Activated CD8-positive, alpha-beta memory T cell treated with anti-CD3 and anti-CD28 coated beads for 4 hours (primary cell): ENCODE data around the gene PIGS.
A peak's percentile ranks its signal among the peaks of the same experiment; 100 is the strongest.
"Not testable (repeated sequence)": the region's sequence is repeated elsewhere in the genome, so short reads cannot be mapped to it uniquely, and the experiment has no call there.

Experiments
- DNase-seq, 2 donors: peaks; one replicate each; pipeline ENCODE4 v3.0.0-alpha.2; 2020; ENCODE audit warnings: low read depth in 2 of 2

PIGS gene

DNA sequence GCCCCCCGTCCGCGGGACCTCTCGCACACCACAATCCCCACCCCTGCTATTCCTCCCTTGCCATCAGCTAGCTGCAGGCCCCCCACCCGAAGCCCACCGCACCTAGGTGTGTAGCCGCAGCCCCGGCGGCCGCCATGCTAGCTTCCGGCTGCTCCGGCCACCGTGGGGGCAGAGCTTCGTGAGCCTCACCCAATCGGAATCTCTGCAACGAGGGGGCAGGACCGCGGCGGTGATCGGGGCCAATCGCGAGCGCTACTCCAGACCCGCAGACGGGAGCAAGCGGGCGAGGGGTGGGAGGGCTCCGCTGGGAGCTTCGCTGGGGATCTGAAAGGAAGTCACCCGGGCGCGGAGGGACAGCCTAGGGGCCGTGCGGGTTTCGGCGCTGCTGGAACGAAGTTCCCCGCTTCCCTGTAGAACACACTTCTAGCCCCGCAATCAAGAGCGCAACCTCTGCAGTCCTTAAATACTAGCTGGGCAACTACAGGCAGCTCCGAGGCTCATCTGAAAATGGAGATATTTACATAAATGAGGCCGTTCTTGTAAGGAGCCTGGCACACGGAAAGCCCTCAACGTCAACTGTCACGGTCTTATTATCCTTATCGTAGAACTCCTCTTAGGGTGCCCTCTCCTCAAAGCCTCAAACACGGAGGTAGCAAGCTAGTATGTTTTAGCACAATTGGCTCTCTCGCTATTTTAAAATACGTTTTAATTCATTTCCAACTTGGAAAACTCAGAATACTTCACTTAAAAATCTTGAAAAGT lies at the start of gene PIGS:
TSS of gene PIGS (minus strand) at position 164 of the 762 bp plus-strand sequence. CDS start at position 136, 28 bp downstream.
- DNase-seq, result peak; percentile 79 to 87

DNA sequence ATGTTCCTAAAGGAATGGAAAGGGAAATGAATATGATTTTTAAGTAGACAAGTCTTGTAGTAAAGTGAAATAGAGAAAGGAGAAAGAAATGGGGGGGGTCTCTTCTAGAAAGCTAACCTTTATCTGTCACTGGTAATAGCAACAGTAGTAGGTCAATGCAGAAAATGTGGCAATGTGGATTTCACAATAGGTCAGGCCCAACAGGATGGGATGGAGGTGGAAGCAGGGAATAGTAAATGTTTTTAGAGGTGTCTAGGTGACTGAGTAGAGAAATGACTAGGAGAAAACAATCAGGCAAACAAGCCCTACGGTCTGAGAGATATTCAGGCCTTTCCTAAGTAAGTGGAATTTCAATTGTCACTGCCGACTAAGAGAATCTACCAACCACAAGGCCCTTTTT lies 48.7 kb upstream of the PIGS start:
- no peak for DNase-seq

DNA sequence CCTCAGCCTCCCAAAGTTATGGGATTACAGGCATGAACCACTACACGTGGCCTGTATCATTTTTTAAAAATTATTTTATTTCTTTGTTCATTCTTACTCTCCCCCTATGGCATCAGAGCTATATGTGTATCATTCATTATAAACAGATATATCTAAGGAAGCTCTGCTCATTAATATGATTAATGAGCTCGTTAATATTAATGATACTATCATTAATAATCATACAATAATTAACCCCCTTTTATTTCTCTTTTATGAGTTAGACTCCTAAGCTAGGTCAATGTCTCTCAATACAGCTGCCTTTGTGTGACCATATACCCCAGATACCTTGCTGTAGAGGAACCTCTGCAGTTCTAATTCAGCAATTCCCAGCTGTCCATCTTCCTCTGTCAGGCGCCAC lies 47.1 kb upstream of the PIGS start:
- DNase-seq, result no peak

DNA sequence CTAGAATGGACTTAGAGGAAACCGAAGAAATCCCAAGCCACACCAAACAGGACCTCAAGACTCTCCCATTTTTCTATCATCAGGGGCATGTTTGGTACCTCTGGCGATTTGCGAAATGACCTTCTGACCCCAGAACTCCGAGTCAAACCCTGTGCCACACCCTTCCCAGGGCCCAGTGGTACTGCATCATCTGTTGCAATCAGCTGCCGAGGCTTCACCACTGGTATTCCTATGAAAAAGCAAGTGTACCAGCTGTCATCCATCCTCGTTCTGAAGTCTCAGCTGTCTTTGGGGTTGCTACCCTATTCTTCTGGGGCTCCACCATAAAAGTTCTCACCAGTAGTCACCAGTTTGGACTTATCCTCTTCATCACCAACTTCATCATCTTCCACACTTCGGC lies 45.0 kb upstream of the PIGS start:
- no peak for DNase-seq

DNA sequence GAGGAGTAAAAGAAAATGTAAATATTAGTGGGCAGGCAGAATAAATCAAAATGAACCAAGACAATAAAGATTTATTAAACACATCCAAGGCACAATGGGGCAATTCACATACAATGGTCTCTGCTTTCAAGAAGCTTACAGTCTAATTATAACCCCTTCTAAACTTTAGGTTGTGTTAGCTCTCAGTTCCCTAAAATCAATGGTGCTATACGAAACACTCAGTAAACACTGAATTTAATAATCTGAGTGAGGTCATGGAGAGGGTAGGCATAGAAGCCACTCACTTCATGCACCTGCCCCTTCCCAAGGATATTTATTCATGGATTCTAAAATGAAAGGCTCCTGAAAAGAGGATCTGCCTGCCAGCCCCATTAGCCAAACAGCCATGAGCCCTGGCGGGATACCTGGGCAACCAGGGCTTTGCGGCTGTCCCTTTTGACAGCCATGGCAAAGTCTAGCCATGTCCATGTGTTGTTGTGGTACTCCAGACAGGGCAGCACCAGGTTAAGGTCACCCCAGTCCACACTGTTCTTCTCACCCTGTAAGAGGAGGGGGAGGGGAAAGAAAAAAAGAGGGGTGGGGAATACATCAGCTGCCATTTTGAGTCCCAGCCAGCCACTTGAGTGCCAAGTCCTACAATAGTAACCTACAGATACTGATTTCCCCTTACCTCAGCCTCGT lies 44.1 kb upstream of the PIGS start:
- no peak for DNase-seq

DNA sequence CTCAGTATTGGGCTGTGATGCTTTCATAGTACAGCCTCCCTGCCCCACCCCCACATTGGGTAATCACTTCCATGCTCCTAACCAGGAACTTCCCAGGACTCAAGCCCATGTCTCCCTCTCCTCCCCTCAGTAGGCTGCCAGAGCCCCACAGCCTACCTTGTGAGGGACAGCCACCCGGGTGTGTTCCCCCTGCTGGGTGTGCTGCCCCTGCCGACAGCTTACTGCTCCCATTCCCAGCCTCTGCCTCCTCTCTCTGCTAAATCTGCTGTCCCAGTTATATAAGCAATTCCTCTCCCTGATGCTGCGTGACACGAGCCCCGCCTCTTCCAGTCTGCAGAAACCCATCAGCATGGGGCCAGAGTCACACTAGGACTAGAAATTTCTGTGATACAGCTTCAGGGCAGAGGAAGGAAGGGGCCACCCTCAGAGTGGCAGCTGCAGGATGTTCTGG lies 42.6 kb upstream of the PIGS start, which contains the start of gene RSKR:
TSS of gene RSKR (minus strand) at position 255 of the 451 bp plus-strand sequence. CDS start at position 231, 24 bp downstream.
- DNase-seq, result no peak

DNA sequence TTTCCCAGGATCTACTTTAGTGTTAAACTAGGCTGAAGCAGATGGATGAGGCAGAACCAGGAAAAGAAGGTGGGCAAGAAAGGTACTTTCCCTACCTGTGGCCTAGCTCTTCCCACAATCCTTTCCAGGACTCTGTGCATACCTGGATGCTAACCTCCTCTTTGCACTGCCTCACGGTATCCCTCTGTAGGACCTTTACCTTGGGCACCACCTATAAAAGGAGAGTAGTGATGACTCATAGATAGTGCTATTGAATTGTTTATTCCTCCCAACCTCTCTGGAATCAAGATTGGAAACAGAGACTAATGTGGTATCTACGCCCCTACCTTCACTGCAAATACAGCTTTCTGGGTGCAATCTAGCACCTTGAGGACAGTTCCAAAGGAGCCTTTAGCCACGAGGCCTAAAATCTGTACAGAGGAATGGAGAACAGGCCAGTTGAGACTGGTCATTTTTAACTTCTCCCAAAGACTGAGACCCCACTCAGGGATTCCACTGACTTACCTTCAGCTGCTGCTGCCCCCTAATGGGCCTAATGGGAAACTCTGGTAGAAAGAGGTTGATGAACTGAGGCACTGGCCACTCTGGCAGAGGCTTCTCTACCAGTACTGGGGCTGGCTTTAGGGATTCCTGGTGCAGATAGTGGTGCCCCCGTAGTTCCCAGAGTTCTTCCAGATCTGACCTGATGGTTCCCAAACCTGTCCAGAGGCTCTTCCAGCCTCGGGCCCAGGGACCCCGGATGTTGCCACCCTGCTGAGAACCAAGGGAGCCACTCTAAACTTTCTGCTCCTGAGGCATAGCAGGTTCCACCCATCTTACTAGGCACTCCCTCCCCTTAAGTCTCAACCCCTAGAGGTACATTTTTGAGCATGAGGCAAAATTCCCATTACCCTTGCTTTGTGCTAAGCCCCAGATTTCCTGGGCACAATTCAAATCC lies 41.9 kb upstream of the PIGS start:
- no peak for DNase-seq

DNA sequence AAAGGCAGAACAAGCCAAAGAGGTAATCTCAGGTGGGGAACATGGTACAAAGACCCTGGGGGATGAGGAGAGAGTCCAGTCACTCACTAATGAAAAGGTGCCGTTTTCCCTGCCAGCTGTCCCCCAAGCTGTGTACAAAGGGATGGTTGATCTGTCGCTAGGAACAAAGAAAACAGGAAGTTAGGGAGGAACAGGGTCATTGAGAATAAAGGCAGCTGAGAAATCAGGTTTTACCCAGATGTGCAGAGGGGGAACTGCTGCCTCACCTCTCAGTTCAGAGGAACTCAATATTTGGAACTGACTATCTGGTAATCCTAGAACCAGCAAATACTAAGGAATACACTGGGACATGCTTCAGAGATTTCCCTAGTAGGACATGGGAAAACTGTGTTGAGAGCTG lies 41.2 kb upstream of the PIGS start:
- no peak for DNase-seq

DNA sequence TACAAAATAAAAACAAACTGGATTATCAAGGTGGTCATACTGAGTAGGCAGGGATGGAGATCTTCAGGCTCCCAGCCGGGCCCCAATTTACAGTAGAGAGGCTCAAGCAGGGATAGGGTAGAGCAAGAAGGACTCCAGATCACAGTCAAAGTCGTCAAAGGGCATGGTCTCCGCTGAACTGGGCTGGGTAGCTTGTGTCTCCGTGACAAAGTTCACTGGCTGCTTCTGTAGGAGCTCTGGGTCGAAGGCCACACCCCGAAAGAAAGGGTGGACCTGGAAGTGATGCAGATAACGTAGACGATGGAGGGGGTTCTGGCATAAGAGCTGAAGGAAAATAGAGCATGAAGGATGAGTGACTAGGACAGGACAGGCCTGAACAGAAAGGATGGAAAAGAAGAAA lies 39.1 kb upstream of the PIGS start:
- DNase-seq, result no peak

DNA sequence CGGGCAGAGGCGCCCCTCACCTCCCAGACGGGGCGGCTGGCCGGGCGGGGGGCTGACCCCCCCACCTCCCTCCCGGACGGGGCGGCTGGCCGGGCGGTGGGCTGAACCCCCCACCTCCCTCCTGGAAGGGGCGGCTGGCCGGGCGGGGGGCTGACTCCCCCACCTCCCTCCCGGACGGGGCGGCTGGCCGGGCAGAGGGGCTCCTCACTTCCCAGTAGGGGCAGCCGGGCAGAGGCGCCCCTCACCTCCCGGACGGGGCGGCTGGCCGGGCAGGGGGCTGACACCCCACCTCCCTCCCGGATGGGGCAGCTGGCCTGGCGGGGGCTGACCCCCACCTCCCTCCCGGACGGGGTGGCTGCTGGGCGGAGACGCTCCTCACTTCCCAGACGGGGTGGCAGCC lies 32.7 kb upstream of the PIGS start:
- not testable (repeated sequence) for DNase-seq

DNA sequence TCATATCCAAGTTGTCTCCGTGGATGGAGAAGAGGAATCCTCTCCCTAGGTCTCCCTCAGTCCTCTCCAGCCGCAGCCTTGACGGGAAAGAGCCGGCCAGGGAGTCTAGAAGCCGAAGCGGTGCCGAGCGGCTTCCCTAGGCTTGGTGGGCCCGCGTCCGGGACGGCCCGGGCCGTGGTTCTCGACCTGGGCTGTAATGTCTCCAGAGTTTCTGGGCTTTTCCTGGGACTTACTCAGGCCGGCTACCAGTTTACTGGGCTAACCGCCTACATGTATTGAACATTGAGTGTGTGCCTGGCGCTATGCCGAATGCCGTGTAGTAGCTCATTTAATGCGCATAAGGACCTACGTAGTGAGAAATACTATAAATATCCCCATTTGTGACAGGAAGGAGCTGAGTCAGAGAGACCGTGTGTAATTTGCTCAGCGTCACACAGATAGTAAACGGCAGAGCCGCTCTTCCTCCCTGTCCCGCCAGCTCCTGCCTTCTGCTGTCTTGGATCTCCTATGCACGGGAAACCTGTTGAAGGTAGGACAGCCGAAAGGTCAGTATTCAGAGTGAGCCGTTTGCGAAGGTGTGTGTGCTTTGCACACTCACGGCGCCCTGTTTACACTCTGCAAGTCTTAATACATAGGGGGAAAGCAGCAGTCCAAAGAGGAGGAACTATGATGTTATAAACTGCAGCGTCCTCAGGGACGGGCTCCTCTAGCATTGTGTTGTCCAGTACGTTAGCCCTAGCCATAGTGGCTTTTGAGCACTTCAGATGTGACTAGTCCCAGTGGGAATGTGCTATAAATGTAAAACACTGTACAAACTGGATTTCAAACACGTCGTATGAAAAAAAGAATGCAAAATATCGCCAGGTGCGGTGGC lies 28.2 kb upstream of the PIGS start:
- DNase-seq, result peak; percentile 38 to 56

DNA sequence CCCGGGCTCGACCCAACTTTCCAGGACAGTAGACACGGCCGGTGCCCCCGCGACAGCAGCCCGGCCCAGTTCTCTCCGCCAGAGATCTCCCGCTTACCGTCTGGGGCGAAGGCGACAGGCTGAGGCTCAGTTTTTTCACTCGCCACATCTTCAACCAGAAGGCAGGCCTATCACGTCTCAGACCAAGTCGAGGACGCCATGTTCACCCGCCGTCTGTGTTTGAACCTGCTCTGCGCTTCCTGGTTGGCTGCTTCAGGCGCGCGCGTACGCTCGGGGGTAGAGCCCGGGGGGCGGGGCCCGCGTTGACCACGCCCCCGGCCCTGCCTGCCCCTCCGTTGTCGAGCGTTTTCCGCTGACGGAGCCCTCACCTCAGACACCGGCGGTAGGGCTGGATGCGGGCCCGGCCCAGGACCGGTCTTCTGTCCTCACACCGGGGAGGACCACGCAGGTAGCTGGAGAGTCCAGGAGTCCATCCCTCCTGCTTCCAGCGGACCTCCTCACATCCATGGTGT lies 27.5 kb upstream of the PIGS start, which contains the start of gene SPAG5:
TSS of gene SPAG5 (minus strand) at position 227 of the 512 bp plus-strand sequence. CDS start at position 148, 79 bp downstream.
- DNase-seq, result peak; percentile 85 to 87

DNA sequence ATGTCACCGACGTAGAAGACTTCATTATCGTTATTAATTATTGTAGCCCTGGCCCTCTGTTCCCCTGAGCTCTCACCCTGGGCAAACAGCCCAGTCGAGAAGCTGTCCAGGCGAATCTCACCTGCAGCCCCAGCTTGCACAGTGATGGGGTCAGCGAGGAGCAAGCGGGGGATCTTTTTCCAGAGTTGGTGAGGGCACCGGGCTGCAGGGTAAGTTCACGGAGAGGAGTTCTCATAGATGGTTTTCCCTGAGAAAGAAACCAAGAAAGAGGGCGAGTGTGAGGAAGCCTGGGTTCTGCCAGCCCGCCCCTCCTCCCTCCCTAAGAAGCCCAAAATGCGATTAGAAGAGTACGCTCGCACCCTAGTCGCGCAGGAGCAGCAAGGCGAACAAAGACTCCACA lies 27.1 kb upstream of the PIGS start:
- DNase-seq, result no peak

DNA sequence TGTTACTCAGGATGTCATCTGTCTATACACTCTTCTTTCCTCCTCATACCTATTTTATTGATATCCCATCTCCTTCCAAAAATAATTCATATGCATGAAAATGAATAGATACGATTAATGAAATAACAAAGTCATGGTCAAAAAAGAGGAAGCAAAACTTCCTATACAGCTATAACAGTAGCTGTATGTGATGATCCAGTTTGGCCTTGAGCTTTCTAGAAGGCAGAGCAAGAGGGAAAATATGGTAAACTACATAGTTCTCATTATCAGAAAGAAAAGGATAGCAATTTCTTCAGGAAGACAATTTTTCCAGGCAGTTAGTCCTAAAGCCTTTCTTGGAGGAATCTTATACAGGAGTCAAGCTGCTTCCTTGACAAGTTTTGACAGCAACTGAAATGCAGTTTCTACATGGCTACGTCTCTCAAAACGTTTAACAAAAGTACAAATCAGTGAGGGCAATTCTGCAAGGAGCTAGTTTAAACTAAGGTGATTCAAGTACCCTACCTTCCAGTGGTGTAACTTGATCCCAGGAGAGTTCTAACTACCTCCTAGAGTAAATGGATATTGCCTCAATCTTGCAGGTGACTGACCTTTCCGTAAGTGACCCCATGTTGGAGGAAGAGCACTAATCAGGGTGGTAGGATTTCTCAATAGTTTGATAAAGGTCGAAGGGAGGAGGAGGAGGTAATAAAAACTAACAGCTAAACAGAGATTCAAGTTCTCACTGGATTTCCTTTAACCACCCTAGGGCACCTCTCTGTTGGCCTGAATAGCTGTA lies 26.5 kb upstream of the PIGS start:
- DNase-seq, result no peak

DNA sequence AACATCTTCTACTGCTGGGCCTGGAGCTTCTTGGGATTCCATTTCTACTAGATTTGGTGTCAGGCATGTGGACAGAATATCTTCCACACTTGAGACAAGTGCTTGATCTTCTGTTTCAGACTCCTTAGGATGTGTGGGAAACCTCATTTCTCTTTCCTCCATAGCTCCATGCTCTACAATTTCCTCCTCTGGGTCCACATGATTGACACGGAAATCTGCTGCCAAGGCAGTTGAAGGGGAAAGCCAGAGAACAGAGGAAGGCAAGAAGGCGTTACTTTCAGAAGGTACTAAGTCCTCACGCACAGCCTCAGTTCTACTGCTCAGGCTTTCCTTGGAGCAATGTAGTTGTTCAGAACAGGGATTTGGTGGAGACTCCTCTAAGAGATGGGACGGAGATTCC lies 20.9 kb upstream of the PIGS start:
- DNase-seq, result no peak

DNA sequence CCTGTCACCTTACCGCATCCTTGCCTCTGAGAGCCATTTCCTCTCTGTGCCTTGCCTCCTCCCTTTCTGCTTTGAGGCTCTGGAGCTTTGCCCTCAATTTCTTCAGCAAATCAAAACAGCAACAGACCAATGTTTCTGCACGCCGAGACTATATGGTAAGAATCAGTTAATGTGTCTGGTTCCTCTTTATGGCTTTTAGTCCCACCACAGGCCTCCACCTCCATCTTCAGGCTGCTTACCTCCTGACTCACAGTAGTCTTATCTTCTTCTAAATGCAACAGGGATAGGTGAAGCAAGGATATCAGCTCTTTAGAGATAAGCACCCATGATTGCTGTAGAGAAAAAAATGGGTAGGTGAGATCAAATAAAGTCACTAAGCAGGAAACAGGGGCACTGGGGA lies 14.5 kb upstream of the PIGS start:
- no peak for DNase-seq

DNA sequence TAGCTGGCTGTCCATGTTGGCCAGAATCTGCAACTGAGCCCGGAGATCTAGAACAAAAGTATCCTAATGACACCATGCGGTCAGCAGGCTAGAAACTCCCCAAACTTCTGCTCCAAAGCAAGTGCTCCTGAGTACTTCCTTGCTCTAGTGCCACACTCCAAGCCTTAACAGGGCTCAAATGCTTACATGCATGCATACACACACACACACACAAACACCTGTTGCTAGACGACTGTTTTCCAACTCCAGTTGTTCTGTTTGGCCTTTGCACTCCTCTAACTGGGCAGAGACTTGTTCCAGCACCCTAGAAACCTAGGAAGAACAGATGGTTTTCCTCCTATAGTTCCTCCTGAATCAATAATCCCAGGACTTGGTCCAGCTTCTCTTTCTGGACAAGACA lies 13.1 kb upstream of the PIGS start:
- no peak for DNase-seq

DNA sequence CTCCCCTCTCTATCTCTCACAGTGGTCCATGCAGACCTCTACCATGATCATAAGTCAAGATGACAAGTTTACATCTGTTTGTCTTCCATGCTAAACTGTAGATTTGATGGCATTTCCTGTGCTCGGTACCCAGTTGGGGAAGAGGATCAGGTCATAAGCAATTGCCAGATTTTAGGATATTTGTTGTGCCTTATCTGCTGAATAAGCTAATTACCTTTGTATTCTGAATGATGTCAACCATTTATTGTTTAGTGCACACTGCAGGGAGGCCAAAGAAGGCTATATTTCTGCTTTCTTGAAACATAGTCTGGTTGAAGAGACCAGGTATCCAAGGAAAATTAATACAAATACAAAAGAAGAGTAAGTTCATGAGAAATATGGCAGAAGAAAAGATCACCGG lies 11.2 kb upstream of the PIGS start:
- no peak for DNase-seq

DNA sequence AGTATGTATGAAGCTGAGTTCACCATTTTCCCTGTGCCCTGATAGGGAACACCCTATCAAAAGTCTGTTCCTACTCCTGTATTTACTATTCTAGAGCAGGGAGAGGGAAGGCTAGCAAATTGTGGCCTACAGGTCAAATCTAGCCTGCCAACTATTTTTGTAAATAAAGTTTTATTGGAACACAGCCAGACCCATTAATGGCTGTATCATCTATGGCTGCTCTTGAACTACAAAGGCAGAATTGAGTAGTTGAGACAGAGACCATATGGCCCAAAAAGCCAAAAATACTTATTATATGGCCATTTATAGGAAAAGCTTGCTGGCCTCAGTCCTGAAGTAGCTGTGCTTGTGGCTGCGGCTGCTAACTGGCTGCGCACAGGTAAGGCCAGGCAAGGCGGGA lies 9.6 kb upstream of the PIGS start:
- DNase-seq, result no peak

DNA sequence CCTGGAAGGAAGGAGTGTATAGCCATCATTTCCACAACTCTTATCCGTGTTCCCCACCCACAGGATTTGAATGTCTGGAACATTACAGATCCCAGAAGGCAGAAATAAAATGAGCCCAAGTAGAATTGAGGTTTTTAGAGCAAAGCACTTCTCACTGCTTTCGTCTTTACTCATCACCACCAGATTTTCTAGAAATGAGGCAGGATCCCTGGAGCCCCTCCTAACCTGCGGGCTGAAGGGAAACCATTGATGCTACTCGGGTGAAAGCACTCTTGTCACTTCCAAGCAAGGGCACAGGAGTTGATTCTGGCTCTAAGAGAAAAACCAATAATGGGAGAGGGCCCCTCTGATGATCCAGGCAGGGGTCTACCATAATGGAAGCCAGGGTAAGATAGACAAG lies 8.2 kb upstream of the PIGS start:
- no peak for DNase-seq
